ENCODE results near the gene MYO6.

The MYO6 gene

GRCh38 chr6:75931011-75931680 is 182.1 kb downstream of the MYO6 start:
- TF ChIP-seq FOXP2 (optimal IDR thresholded peaks at IDR 0.05; ENCODE audit: control extremely low read depth, extremely low read length, insufficient read depth): no peak
- no peak for TF ChIP-seq POLR2AphosphoS5 (IDR thresholded peaks at IDR 0.05; ENCODE audit: borderline replicate concordance, low read depth, low read length)
- no peak for TF ChIP-seq EZH2 (IDR thresholded peaks at IDR 0.05)
- Histone ChIP-seq H3K9ac (ENCODE audit: insufficient read length) (no peak overlapping the region), H3K4me3 (no peak overlapping the region), H3K36me3 (ENCODE audit: insufficient read depth, low read length) (no peaks in the 10 kb centered on the region), H3K27ac (no peak overlapping the region), H3K9me3 (ENCODE audit: low read depth, low read length) (no peaks in the 10 kb centered on the region)
- DNase-seq (ENCODE audit: low read depth, low spot score): no peak

- Histone ChIP-seq H3K4me3 (no peak overlapping the region), H3K9ac (ENCODE audit: insufficient read length) (no peak overlapping the region), H3K36me3 (ENCODE audit: insufficient read depth, low read length) (no peaks in the 10 kb centered on the region), H3K27ac (no peak overlapping the region), H3K9me3 (ENCODE audit: low read depth, low read length) (no peaks in the 10 kb centered on the region)
- no peak for DNase-seq (ENCODE audit: low read depth, low spot score)
- TF ChIP-seq EZH2 (IDR thresholded peaks at IDR 0.05) (no peak), FOXP2 (optimal IDR thresholded peaks at IDR 0.05; ENCODE audit: control extremely low read depth, extremely low read length, insufficient read depth) (no peak), POLR2AphosphoS5 (IDR thresholded peaks at IDR 0.05; ENCODE audit: borderline replicate concordance, low read depth, low read length) (no peak)
Observed at GRCh38 chr6:75932067-75932466, 183.0 kb downstream of the MYO6 start.

- Histone ChIP-seq H3K27ac (no peak overlapping the region), H3K9ac (ENCODE audit: insufficient read length) (no peak overlapping the region), H3K36me3 (ENCODE audit: insufficient read depth, low read length) (no peaks in the 10 kb centered on the region), H3K4me3 (no peak overlapping the region), H3K9me3 (ENCODE audit: low read depth, low read length) (no peaks in the 10 kb centered on the region)
- TF ChIP-seq POLR2AphosphoS5 (IDR thresholded peaks at IDR 0.05; ENCODE audit: borderline replicate concordance, low read depth, low read length) (no peak), EZH2 (IDR thresholded peaks at IDR 0.05) (no peak), FOXP2 (optimal IDR thresholded peaks at IDR 0.05; ENCODE audit: control extremely low read depth, extremely low read length, insufficient read depth) (no peak)
- DNase-seq (ENCODE audit: low read depth, low spot score): no peak
Observed at GRCh38 chr6:75933387-75933975, 184.4 kb downstream of the MYO6 start.

GRCh38 chr6:75934643-75935472 is 185.8 kb downstream of the MYO6 start:
- no peak overlapping the region for H3K27ac ChIP-seq
- H3K9me3 ChIP-seq (ENCODE audit: low read depth, low read length): no peaks in the 10 kb centered on the region
- TF ChIP-seq POLR2AphosphoS5 (IDR thresholded peaks at IDR 0.05; ENCODE audit: borderline replicate concordance, low read depth, low read length) (no peak), EZH2 (IDR thresholded peaks at IDR 0.05) (no peak), FOXP2 (optimal IDR thresholded peaks at IDR 0.05; ENCODE audit: control extremely low read depth, extremely low read length, insufficient read depth) (no peak)
- H3K4me3 ChIP-seq: peak overlapping the region; percentile 81
- peak; percentile 75 for DNase-seq (ENCODE audit: low read depth, low spot score)
- H3K36me3 ChIP-seq (ENCODE audit: insufficient read depth, low read length): no peaks in the 10 kb centered on the region
- H3K9ac ChIP-seq (ENCODE audit: insufficient read length): peak overlapping the region; percentile 48

GRCh38 chr6:75935473-75935793 is 186.4 kb downstream of the MYO6 start:
- DNase-seq (ENCODE audit: low read depth, low spot score): no peak
- Histone ChIP-seq H3K36me3 (ENCODE audit: insufficient read depth, low read length) (no peaks in the 10 kb centered on the region), H3K9ac (ENCODE audit: insufficient read length) (peak overlapping the region; percentile 48), H3K27ac (no peak overlapping the region), H3K9me3 (ENCODE audit: low read depth, low read length) (no peaks in the 10 kb centered on the region), H3K4me3 (peak overlapping the region; percentile 81)
- TF ChIP-seq FOXP2 (optimal IDR thresholded peaks at IDR 0.05; ENCODE audit: control extremely low read depth, extremely low read length, insufficient read depth) (no peak), EZH2 (IDR thresholded peaks at IDR 0.05) (no peak), POLR2AphosphoS5 (IDR thresholded peaks at IDR 0.05; ENCODE audit: borderline replicate concordance, low read depth, low read length) (no peak)

- DNase-seq (ENCODE audit: low read depth, low spot score): no peak
- no peaks in the 10 kb centered on the region for H3K9me3 ChIP-seq (ENCODE audit: low read depth, low read length)
- no peaks in the 10 kb centered on the region for H3K36me3 ChIP-seq (ENCODE audit: insufficient read depth, low read length)
- H3K9ac ChIP-seq (ENCODE audit: insufficient read length): no peak overlapping the region
- no peak overlapping the region for H3K4me3 ChIP-seq
- no peak overlapping the region for H3K27ac ChIP-seq
- TF ChIP-seq EZH2 (IDR thresholded peaks at IDR 0.05): no peak
- TF ChIP-seq FOXP2 (optimal IDR thresholded peaks at IDR 0.05; ENCODE audit: control extremely low read depth, extremely low read length, insufficient read depth): no peak
- no peak for TF ChIP-seq POLR2AphosphoS5 (IDR thresholded peaks at IDR 0.05; ENCODE audit: borderline replicate concordance, low read depth, low read length)
Observed at GRCh38 chr6:75936682-75937081, 187.6 kb downstream of the MYO6 start.

GRCh38 chr6:75937846-75938245 is 188.8 kb downstream of the MYO6 start:
- Histone ChIP-seq H3K9ac (ENCODE audit: insufficient read length) (no peak overlapping the region), H3K36me3 (ENCODE audit: insufficient read depth, low read length) (no peaks in the 10 kb centered on the region), H3K9me3 (ENCODE audit: low read depth, low read length) (no peaks in the 10 kb centered on the region), H3K27ac (no peak overlapping the region), H3K4me3 (no peak overlapping the region)
- TF ChIP-seq FOXP2 (optimal IDR thresholded peaks at IDR 0.05; ENCODE audit: control extremely low read depth, extremely low read length, insufficient read depth): no peak
- TF ChIP-seq EZH2 (IDR thresholded peaks at IDR 0.05): no peak
- no peak for TF ChIP-seq POLR2AphosphoS5 (IDR thresholded peaks at IDR 0.05; ENCODE audit: borderline replicate concordance, low read depth, low read length)
- DNase-seq (ENCODE audit: low read depth, low spot score): no peak

- TF ChIP-seq FOXP2 (optimal IDR thresholded peaks at IDR 0.05; ENCODE audit: control extremely low read depth, extremely low read length, insufficient read depth) (no peak), POLR2AphosphoS5 (IDR thresholded peaks at IDR 0.05; ENCODE audit: borderline replicate concordance, low read depth, low read length) (no peak), EZH2 (IDR thresholded peaks at IDR 0.05) (no peak)
- no peak overlapping the region for H3K9ac ChIP-seq (ENCODE audit: insufficient read length)
Observed at GRCh38 chr6:75940564-75940963, 191.5 kb downstream of the MYO6 start.

More at GRCh38 chr6:75940564-75940963, 191.5 kb downstream of the MYO6 start:
- Histone ChIP-seq H3K27ac (no peak overlapping the region), H3K36me3 (ENCODE audit: insufficient read depth, low read length) (no peaks in the 10 kb centered on the region), H3K4me3 (no peak overlapping the region), H3K9me3 (ENCODE audit: low read depth, low read length) (no peaks in the 10 kb centered on the region)
- no peak for DNase-seq (ENCODE audit: low read depth, low spot score)

Data from SK-N-MC (cell line).